Measurements from ENCODE around the gene IREB2. TPM values are rescaled to one million over a fixed set of nuclear protein-coding genes. Genes with fewer than 3 reads are reported as not detected.
A peak's percentile ranks its signal among the peaks of the same experiment; 100 is the strongest.

IREB2 gene
- total RNA-seq, 1 experiment from 2014 or later = 6.5 TPM

DNA sequence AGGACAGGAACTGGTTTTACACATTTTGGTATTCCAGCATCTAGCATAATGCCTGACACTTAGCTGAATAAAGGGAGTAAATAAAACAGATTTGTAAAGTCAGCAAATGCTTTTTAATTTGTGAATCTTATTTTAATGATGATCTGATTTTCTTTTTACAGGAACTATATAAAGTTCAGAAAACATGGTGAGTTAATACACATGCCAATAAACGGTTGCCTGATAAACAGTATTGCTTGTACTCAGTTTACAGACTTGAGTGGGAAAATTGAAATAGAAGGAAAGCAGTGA is 103.7 kb downstream of the IREB2 start:
- intact Hi-C loops (cut with micrococcal nuclease) = loop anchor here (5.0 kb wide), 1 partner anchor 34 kb away; the partner anchor contains the start of gene HYKK
- peak overlapping the region; percentile 93 for H3K9ac ChIP-seq (ENCODE audit: low read length)
- no peak overlapping the region for H3K27ac ChIP-seq (ENCODE audit: low read length)
- ATAC-seq (no peak), DNase-seq (no peak)
- H3K79me2 ChIP-seq (ENCODE audit: low read length) = peaks cover 42% of the 10 kb centered on the region
- POLR2A ChIA-PET (ENCODE audit: unreplicated experiment) = interaction anchor here (0.5 kb wide), 1 partner anchor 324 kb away, joined by 14 read pairs; no protein-coding TSS in a partner anchor
- TF ChIP-seq EZH2 (IDR thresholded peaks at IDR 0.05; ENCODE audit: low read length, unreplicated experiment) (no peak), EZH2phosphoT487 (IDR thresholded peaks at IDR 0.05; ENCODE audit: borderline replicate concordance, low read length) (no peak)
- TF ChIP-seq, protein P1, sequence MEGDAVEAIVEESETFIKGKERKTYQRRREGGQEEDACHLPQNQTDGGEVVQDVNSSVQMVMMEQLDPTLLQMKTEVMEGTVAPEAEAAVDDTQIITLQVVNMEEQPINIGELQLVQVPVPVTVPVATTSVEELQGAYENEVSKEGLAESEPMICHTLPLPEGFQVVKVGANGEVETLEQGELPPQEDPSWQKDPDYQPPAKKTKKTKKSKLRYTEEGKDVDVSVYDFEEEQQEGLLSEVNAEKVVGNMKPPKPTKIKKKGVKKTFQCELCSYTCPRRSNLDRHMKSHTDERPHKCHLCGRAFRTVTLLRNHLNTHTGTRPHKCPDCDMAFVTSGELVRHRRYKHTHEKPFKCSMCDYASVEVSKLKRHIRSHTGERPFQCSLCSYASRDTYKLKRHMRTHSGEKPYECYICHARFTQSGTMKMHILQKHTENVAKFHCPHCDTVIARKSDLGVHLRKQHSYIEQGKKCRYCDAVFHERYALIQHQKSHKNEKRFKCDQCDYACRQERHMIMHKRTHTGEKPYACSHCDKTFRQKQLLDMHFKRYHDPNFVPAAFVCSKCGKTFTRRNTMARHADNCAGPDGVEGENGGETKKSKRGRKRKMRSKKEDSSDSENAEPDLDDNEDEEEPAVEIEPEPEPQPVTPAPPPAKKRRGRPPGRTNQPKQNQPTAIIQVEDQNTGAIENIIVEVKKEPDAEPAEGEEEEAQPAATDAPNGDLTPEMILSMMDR (conservative IDR thresholded peaks at IDR 0.05; ENCODE audit: low read depth, low read length) = no peak
- no TSS peak for BruUV-seq (replicated peaks)
- peaks cover 9% of the 10 kb centered on the region; the same call in 1 of the 2 replicates for H4K20me1 ChIP-seq (ENCODE audit: low read length)
- no peaks in the 10 kb centered on the region for H3F3A ChIP-seq (ENCODE audit: low read length, unreplicated experiment)
- peaks cover 43% of the 10 kb centered on the region for H3K36me3 ChIP-seq (ENCODE audit: low read depth, low read length)
- no peaks in the 10 kb centered on the region for H3K9me3 ChIP-seq (ENCODE audit: low read length)
- H3K4me3 ChIP-seq (ENCODE audit: low read length) = peak overlapping the region; percentile 99
- H3K4me2 ChIP-seq (ENCODE audit: low read length) = peak overlapping the region; percentile 83
- no peak overlapping the region for H2AFZ ChIP-seq (ENCODE audit: low read length)
- CTCF ChIA-PET = no interaction called here
- peaks cover 18% of the 10 kb centered on the region for H3K4me1 ChIP-seq (ENCODE audit: insufficient read depth, low read length)
- H3K27me3 ChIP-seq (ENCODE audit: low read length) = no peaks in the 10 kb centered on the region
- no peaks in the 10 kb centered on the region for H3K9me2 ChIP-seq (replicated peaks; ENCODE audit: low read length)

DNA sequence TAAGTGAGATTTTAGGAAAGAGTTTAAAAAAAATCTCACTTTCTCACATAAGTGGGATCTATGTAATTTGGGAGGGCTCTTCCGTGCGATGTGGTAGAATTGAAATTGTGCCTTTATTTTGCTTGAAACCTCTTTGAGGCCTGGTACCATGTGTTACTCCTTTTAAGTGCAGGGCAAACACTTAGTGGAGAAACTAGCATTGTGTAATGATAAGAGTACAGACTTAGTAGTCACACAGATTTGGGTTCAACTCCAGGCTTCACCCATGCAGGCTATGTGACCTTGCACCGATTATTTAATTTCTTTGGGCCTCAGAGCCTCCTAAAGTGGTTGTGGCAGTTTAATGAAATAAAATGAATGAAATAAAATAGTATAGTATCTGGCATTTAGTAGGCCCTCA is 104.6 kb downstream of the IREB2 start:
- CTCF ChIA-PET = no interaction called here

DNA sequence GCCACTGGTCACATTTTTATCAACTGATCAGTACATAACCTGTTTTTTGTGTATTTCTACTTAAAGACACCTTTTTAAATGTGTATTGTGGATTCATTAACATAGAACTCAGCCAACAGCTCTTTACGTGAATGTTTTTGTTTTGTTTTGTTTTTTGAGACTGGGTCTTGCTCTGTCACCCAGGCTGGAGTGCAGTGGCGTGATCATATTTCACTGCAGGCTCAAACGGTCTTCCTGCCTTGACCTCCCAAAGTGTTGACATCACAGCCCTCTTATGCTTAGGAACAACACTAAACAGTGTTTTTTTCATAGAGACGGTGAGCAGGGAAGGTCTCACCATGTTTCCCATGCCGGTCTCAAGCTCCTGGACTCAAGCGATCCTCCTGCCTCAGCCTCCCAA is 112.2 kb downstream of the IREB2 start:
- no peak for DNase-seq
- POLR2A ChIA-PET (ENCODE audit: unreplicated experiment) = no interaction called here
- no peaks in the 10 kb centered on the region for H4K20me1 ChIP-seq (ENCODE audit: low read length)
- H3F3A ChIP-seq (ENCODE audit: low read length, unreplicated experiment) = no peaks in the 10 kb centered on the region
- no peak for ATAC-seq
- peaks cover 45% of the 10 kb centered on the region for H3K36me3 ChIP-seq (ENCODE audit: low read depth, low read length)
- H3K9me2 ChIP-seq (replicated peaks; ENCODE audit: low read length) = no peaks in the 10 kb centered on the region
- no peak overlapping the region for H3K4me3 ChIP-seq (ENCODE audit: low read length)
- TF ChIP-seq EZH2phosphoT487 (IDR thresholded peaks at IDR 0.05; ENCODE audit: borderline replicate concordance, low read length) = no peak
- CTCF ChIA-PET = no interaction called here
- H3K79me2 ChIP-seq (ENCODE audit: low read length) = 0 out of 2 replicates have a peak, but pooled peaks cover 2% of the 10 kb centered on the region
- BruUV-seq (replicated peaks) = no TSS peak
- intact Hi-C loops (cut with micrococcal nuclease) = no loop called here
- H3K9me3 ChIP-seq (ENCODE audit: low read length) = no peaks in the 10 kb centered on the region
- no peak overlapping the region for H3K4me2 ChIP-seq (ENCODE audit: low read length)
- no peak overlapping the region for H3K9ac ChIP-seq (ENCODE audit: low read length)
- H3K27ac ChIP-seq (ENCODE audit: low read length) = no peak overlapping the region
- H3K4me1 ChIP-seq (ENCODE audit: insufficient read depth, low read length) = no peaks in the 10 kb centered on the region
- no peak overlapping the region for H2AFZ ChIP-seq (ENCODE audit: low read length)
- H3K27me3 ChIP-seq (ENCODE audit: low read length) = no peaks in the 10 kb centered on the region

More for the DNA sequence above, 104.6 kb downstream of the IREB2 start:
- peaks cover 9% of the 10 kb centered on the region; the same call in 1 of the 2 replicates for H4K20me1 ChIP-seq (ENCODE audit: low read length)
- peak overlapping the region; percentile 99 for H3K4me3 ChIP-seq (ENCODE audit: low read length)
- H3K36me3 ChIP-seq (ENCODE audit: low read depth, low read length) = peaks cover 50% of the 10 kb centered on the region
- no peak overlapping the region for H3K9ac ChIP-seq (ENCODE audit: low read length)
- no peak for DNase-seq
- H3K27ac ChIP-seq (ENCODE audit: low read length) = no peak overlapping the region
- H3K4me1 ChIP-seq (ENCODE audit: insufficient read depth, low read length) = peaks cover 18% of the 10 kb centered on the region
- no peak overlapping the region for H2AFZ ChIP-seq (ENCODE audit: low read length)
- peak overlapping the region; percentile 83 for H3K4me2 ChIP-seq (ENCODE audit: low read length)
- no peak for ATAC-seq
- H3K79me2 ChIP-seq (ENCODE audit: low read length) = peaks cover 42% of the 10 kb centered on the region
- no TSS peak for BruUV-seq (replicated peaks)
- intact Hi-C loops (cut with micrococcal nuclease) = loop anchor here (5.0 kb wide), 1 partner anchor 35 kb away; the partner anchor contains the start of gene HYKK
- H3K9me3 ChIP-seq (ENCODE audit: low read length) = no peaks in the 10 kb centered on the region
- H3K9me2 ChIP-seq (replicated peaks; ENCODE audit: low read length) = no peaks in the 10 kb centered on the region
- H3K27me3 ChIP-seq (ENCODE audit: low read length) = no peaks in the 10 kb centered on the region
- POLR2A ChIA-PET (ENCODE audit: unreplicated experiment) = no interaction called here
- no peaks in the 10 kb centered on the region for H3F3A ChIP-seq (ENCODE audit: low read length, unreplicated experiment)
- TF ChIP-seq EZH2 (IDR thresholded peaks at IDR 0.05; ENCODE audit: low read length, unreplicated experiment) = no peak
- TF ChIP-seq, protein P1 (conservative IDR thresholded peaks at IDR 0.05; ENCODE audit: low read depth, low read length) = no peak
- TF ChIP-seq EZH2phosphoT487 (IDR thresholded peaks at IDR 0.05; ENCODE audit: borderline replicate concordance, low read length) = no peak
